Lower leg skin (tissue), 4 donors: ENCODE measurements around the gene PGR. TPM values are rescaled to one million over a fixed set of nuclear protein-coding genes. Genes with fewer than 3 reads are reported as not detected.
A peak's percentile ranks its signal among the peaks of the same experiment; 100 is the strongest.

ENCODE experiments used
- DNase-seq, 2 donors: peaks; one replicate each; pipeline ENCODE4 v3.0.0-alpha.2; 2019; ENCODE audit warnings: low spot score in 2 of 2
- H3K4me3 ChIP-seq: fragments of 200-600 bp; sonication (generic); 2 replicates; pipeline ENCODE4 v1.5.1; 2017; ENCODE audit warnings: mild to moderate bottlenecking, low read depth; ENCODE audit not compliant: poor library complexity, severe bottlenecking
- POLR2A ChIP-seq, 2 donors: fragments of 450-650 bp; IDR thresholded peaks; one replicate each; pipeline ENCODE4 v1.6.1; 2016 to 2017; ENCODE audit warnings: antibody characterized with exemption in 2 of 2, mild to moderate bottlenecking in 1 of 2, moderate library complexity in 1 of 2
- WGBS, 2 donors: methylation state at CpG; one replicate each; pipeline ENCODE4 v1.1.5; 2018; 5-methylcytosine and 5-hydroxymethylcytosine counted together
- intact Hi-C: fragments of 100-400 bp; cut with DNase I; formaldehyde crosslinking; loops from one replicate; pipeline ENCODE4 v1.15.0; 2023; ENCODE audit warnings: low total_unique reads
- total RNA-seq, 4 donors: library from RNA; depleted of rRNA; stranded (reverse); fragments of >200 nt; gene quantifications; one replicate each; pipeline ENCODE4 v1.1.0, GENCODE V29; 2016
- TF ChIP-seq, protein P1 (sequence below), 3 donors: fragments of 450-650 bp; IDR thresholded peaks; one replicate each; pipeline ENCODE4 v1.5.1; 2016; ENCODE audit warnings: antibody characterized with exemption in 3 of 3, mild to moderate bottlenecking in 3 of 3, moderate library complexity in 2 of 3

PGR gene
- total RNA-seq, 4 donors from 2014 or later: 0.49 to 0.97 (median 0.64) TPM

DNA sequence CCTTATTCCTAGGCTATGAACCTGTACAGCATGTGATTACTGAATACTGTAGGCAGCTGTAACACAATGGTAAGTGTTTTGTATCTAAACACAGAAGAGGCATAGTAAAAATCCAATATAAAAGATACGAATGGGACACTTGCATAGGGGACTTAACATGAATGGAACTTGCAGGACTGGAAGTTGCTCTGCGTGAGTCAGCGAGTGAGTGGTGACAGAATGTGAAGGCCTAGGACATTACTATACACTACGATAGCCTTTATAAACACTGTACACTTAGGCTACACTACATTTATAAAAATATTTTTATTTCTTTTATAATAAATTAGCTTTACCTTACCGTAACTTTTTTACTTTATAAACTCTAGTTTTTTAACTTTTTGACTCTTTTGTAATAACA is 81.1 kb downstream of the PGR start:
- no peak for DNase-seq
- no peak overlapping the region for H3K4me3 ChIP-seq
- no peak for TF ChIP-seq POLR2A (IDR thresholded peaks at IDR 0.05)
- WGBS, 2 donors: 93 to 95% methylated on average over 5 of the region's 5 CpGs
- intact Hi-C loops: no loop called here

DNA sequence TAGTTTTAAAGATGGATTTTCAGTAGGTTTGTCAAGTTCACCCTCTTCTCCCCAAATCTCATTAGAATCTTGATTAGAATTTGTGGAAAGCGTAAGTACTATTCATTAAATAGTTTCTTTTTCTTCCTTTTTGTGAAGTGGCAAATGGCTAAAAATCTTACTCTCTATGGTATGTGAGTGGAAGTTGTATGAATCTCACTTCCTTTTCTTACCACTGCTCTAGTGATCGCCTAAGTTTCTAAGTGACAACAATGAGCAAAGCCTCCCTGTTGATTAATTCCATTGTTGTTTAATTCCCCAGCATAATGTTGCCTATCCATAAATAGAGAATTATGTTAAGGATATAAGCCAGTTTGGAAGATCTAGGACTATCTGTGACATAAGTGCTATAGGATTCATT is 82.7 kb downstream of the PGR start:
- intact Hi-C loops: no loop called here
- no peak for DNase-seq
- 85 to 89% methylated on average over 2 of the region's 2 CpGs for WGBS, 2 donors
- H3K4me3 ChIP-seq: no peak overlapping the region
- TF ChIP-seq POLR2A (IDR thresholded peaks at IDR 0.05): no peak
- TF ChIP-seq, protein P1, sequence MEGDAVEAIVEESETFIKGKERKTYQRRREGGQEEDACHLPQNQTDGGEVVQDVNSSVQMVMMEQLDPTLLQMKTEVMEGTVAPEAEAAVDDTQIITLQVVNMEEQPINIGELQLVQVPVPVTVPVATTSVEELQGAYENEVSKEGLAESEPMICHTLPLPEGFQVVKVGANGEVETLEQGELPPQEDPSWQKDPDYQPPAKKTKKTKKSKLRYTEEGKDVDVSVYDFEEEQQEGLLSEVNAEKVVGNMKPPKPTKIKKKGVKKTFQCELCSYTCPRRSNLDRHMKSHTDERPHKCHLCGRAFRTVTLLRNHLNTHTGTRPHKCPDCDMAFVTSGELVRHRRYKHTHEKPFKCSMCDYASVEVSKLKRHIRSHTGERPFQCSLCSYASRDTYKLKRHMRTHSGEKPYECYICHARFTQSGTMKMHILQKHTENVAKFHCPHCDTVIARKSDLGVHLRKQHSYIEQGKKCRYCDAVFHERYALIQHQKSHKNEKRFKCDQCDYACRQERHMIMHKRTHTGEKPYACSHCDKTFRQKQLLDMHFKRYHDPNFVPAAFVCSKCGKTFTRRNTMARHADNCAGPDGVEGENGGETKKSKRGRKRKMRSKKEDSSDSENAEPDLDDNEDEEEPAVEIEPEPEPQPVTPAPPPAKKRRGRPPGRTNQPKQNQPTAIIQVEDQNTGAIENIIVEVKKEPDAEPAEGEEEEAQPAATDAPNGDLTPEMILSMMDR (IDR thresholded peaks at IDR 0.05): no peak

DNA sequence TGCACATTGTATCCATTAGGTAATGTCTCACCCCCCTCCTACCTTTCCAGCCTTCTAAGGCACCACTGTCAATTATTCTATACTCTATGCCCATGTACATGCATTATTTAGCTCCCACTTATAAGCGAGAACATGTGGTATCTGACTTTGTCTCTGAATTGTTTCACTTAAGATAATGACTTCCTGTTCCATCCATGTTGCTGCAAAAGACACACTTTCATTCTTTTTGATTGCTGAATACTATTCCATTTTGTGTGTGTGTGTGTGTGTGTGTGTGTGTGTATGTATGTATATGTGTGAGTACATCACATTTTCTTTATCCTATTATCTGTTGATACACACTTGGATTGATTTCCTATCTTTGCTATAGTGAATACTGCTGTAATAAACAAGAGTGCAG is 84.2 kb downstream of the PGR start:
- 92 to 94% methylated on average over 1 of the region's 1 CpG for WGBS, 2 donors
- no peak for DNase-seq
- intact Hi-C loops: no loop called here
- no peak for TF ChIP-seq POLR2A (IDR thresholded peaks at IDR 0.05)
- TF ChIP-seq, protein P1 (IDR thresholded peaks at IDR 0.05): no peak
- no peak overlapping the region for H3K4me3 ChIP-seq

DNA sequence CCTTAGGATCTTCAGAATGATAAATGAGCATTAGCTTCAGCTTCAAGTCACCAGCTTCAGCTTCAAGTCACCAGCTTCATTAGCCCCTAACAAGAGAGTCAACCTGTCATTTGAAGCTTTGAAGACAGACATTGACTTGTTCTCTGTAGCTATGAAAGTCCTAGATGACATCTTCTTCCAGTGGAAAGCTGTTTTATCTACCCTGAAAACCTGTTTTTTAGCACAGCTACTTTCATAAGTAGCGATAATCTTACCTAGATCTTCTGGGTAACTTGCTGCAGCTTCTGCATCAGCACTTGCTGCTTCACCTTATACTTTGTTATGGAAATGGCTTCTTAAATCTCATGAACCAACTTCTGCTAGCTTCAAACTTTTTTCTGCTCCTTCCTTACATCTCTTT is 85.7 kb downstream of the PGR start:
- WGBS, 2 donors: 94 to 96% methylated on average over 1 of the region's 1 CpG
- DNase-seq: no peak
- H3K4me3 ChIP-seq: no peak overlapping the region
- intact Hi-C loops: no loop called here
- TF ChIP-seq POLR2A (IDR thresholded peaks at IDR 0.05): no peak
- TF ChIP-seq, protein P1 (IDR thresholded peaks at IDR 0.05): no peak

DNA sequence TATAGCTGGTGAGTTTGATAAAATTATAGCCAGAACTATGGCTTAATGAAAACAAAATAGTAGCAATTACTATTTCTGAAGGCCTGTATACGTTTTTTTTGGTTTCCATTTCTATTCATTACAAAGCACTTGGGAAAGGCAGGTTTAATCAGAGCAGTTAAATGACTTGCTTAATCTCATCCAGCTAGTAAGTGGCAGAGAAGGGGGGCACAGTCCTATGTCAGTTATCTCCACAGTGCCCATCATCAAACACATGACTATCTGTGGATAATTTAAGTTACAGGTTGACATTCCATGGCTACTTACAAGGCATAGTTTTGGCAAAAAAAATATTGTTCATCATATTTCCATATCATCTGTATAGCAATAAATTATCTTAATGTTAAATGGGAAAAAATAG is 93.7 kb downstream of the PGR start:
- WGBS, 2 donors: 73 to 79% methylated on average over 1 of the region's 1 CpG
- no peak for DNase-seq
- intact Hi-C loops: no loop called here
- no peak for TF ChIP-seq POLR2A (IDR thresholded peaks at IDR 0.05)
- TF ChIP-seq, protein P1 (IDR thresholded peaks at IDR 0.05): no peak
- H3K4me3 ChIP-seq: no peak overlapping the region

DNA sequence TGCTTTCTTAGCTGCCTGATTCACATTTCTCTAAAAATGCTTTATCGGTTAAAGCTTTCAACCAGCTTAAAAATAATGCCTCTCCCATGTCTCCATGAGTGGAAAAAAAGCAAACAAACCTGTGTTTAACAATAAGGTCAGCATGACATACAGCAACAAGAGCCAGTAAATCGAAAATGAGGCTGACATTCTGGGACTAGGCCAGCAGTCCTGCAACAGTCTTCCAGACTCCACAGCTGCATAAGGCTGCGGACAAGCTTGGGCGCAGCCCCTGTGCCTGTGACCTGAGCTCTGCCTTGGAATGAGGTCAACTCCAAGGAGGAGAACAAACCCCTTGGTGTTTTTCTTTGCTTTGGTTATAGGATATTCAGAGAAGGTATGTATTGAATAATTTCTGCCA is 95.5 kb downstream of the PGR start:
- H3K4me3 ChIP-seq: no peak overlapping the region
- TF ChIP-seq, protein P1 (IDR thresholded peaks at IDR 0.05): no peak
- no peak for TF ChIP-seq POLR2A (IDR thresholded peaks at IDR 0.05)
- intact Hi-C loops: no loop called here
- DNase-seq: peak in 1 of 2 donors; percentile 17
- WGBS, 2 donors: 20 to 34% methylated on average over 4 of the region's 4 CpGs
